ENCODE measurements around the gene ATXN10.

DNA sequence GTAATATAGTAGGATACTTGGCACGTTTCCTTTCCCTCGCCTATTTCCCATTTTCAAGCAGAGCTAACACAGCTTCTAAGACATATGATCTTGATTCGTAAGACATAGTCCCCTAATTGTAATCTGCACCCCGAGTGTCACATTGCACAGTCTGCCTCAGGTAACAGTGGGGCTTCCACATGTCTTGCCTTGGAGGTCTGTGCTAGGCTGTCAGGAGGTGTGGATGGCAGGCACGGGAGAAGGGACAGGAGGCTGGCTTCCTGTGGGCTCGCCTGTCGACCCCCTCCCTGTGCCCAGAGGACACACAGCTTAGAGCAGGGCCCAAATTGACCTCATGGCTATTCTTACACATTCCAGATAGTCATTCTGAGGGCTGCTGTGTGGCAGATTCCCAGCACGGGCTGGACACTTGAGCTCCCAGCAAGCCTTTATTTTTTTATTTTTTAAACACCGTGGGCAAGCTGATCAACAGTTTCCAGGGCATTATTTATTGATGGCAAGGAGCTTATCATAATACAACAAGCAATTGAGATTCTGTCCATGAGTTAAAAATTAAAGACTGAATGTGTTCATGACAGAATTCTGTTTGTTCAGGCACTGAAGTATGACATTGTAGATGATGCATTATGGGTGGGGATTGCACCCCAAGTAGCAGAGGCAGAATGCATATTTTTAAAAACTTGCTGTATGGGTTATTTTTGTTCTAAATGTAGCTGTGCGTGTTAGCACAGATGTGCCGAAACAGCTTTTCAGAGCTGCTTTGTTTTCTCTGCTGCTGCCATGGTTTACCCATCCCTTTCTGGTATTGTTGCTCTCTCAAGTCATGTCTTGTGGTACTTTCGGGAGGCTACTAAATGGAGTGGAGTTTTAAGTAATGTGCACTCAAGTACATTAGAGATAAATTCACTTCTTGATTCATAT is 113.0 kb downstream of the ATXN10 start:
- TF ChIP-seq, protein P1, sequence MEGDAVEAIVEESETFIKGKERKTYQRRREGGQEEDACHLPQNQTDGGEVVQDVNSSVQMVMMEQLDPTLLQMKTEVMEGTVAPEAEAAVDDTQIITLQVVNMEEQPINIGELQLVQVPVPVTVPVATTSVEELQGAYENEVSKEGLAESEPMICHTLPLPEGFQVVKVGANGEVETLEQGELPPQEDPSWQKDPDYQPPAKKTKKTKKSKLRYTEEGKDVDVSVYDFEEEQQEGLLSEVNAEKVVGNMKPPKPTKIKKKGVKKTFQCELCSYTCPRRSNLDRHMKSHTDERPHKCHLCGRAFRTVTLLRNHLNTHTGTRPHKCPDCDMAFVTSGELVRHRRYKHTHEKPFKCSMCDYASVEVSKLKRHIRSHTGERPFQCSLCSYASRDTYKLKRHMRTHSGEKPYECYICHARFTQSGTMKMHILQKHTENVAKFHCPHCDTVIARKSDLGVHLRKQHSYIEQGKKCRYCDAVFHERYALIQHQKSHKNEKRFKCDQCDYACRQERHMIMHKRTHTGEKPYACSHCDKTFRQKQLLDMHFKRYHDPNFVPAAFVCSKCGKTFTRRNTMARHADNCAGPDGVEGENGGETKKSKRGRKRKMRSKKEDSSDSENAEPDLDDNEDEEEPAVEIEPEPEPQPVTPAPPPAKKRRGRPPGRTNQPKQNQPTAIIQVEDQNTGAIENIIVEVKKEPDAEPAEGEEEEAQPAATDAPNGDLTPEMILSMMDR (IDR thresholded peaks at IDR 0.05) = no peak
- no peak for TF ChIP-seq POLR2A (IDR thresholded peaks at IDR 0.05)

All from esophagus squamous epithelium (tissue), 4 donors.